GM23338 (cell line): Measurements from ENCODE around the gene SHISAL1. TPM values are rescaled to one million over a fixed set of nuclear protein-coding genes. Genes with fewer than 3 reads are reported as not detected.

ENCODE experiments used
- ATAC-seq: fragments of 200-7000 bp; cut with Tn5 transposase; 3 replicates; pipeline ENCODE4 v1.9.1; 2020
- DNase-seq: peaks from one replicate; pipeline ENCODE4 v3.0.0-alpha.2; 2015; ENCODE audit warnings: low spot score
- H2AFZ ChIP-seq: fragments of 200-600 bp; sonication (generic); 2 replicates; pipeline ENCODE4 v1.8.0; 2016; ENCODE audit warnings: antibody characterized with exemption, mild to moderate bottlenecking, moderate library complexity
- H3F3A ChIP-seq: fragments of 200-600 bp; sonication (generic); replicated peaks from 2 replicates; pipeline ENCODE4 v1.8.0; 2017; ENCODE audit warnings: antibody characterized with exemption, mixed run types, low read depth
- H3K27ac ChIP-seq: fragments of 200-600 bp; sonication (generic); 2 replicates; pipeline ENCODE4 v1.6.1; 2016; ENCODE audit warnings: low read depth
- H3K27me3 ChIP-seq: fragments of 200-600 bp; sonication (generic); 2 replicates; pipeline ENCODE4 v1.8.0; 2016; ENCODE audit warnings: mild to moderate bottlenecking, mixed run types, moderate library complexity; ENCODE audit not compliant: insufficient read depth
- H3K36me3 ChIP-seq: fragments of 200-600 bp; sonication (generic); 2 replicates; pipeline ENCODE4 v1.8.0; 2016; ENCODE audit warnings: mild to moderate bottlenecking; ENCODE audit not compliant: insufficient read depth
- H3K4me1 ChIP-seq: fragments of 200-600 bp; sonication (generic); 2 replicates; pipeline ENCODE4 v1.8.0; 2016; ENCODE audit warnings: mild to moderate bottlenecking, moderate library complexity; ENCODE audit not compliant: insufficient read depth
- H3K4me2 ChIP-seq: fragments of 200-600 bp; sonication (generic); 2 replicates; pipeline ENCODE4 v1.7.1; 2017; ENCODE audit warnings: mixed run types
- H3K4me3 ChIP-seq: fragments of 200-600 bp; sonication (generic); 2 replicates; pipeline ENCODE4 v1.6.1; 2016; ENCODE audit warnings: mixed run types
- H3K79me2 ChIP-seq: fragments of 200-600 bp; sonication (generic); replicated peaks from 2 replicates; pipeline ENCODE4 v1.8.0; 2017; ENCODE audit warnings: mild to moderate bottlenecking; ENCODE audit not compliant: insufficient read depth
- H3K9me2 ChIP-seq: fragments of 200-600 bp; sonication (generic); 2 replicates; pipeline ENCODE4 v1.8.0; 2017; ENCODE audit not compliant: insufficient read depth
- H4K20me1 ChIP-seq: fragments of 200-600 bp; sonication (generic); replicated peaks from 2 replicates; pipeline ENCODE4 v1.8.0; 2017; ENCODE audit warnings: mild to moderate bottlenecking; ENCODE audit not compliant: insufficient read depth
- H3K27ac Mint-ChIP-seq: 2 replicates; pipeline ENCODE4 v1.8.0; 2020; ENCODE audit warnings: inconsistent platforms, mild to moderate bottlenecking, moderate library complexity, mixed read lengths
- H3K27me3 Mint-ChIP-seq: 3 replicates; pipeline ENCODE4 v1.8.0; 2022; ENCODE audit warnings: low read depth, mild to moderate bottlenecking, moderate library complexity, mixed read lengths, inconsistent platforms; ENCODE audit not compliant: insufficient read depth, poor library complexity
- H3K36me3 Mint-ChIP-seq: 3 replicates; pipeline ENCODE4 v1.8.0; 2021; ENCODE audit warnings: low read depth, mild to moderate bottlenecking, inconsistent platforms, moderate library complexity, mixed read lengths
- H3K4me1 Mint-ChIP-seq: 3 replicates; pipeline ENCODE4 v1.8.0; 2020; ENCODE audit warnings: mild to moderate bottlenecking, inconsistent platforms, mixed read lengths
- H3K4me3 Mint-ChIP-seq: 3 replicates; pipeline ENCODE4 v1.8.0; 2021; ENCODE audit warnings: moderate library complexity, mild to moderate bottlenecking, inconsistent platforms, mixed read lengths
- H3K9me3 Mint-ChIP-seq: 3 replicates; pipeline ENCODE4 v1.8.0; 2020; ENCODE audit warnings: moderate library complexity, mild to moderate bottlenecking, inconsistent platforms, mixed read lengths
- CREB1 ChIP-seq: fragments of 250-450 bp; sonication (Bioruptor Pico); IDR thresholded peaks from 2 replicates; pipeline ENCODE4 v1.5.0; 2020; ENCODE audit warnings: low read depth, mild to moderate bottlenecking, moderate library complexity
- EZH2 ChIP-seq: fragments of 200-600 bp; sonication (generic); IDR thresholded peaks from one replicate; pipeline ENCODE4 v1.8.0; 2017; ENCODE audit warnings: antibody characterized with exemption, mild to moderate bottlenecking, low read depth; ENCODE audit not compliant: unreplicated experiment
- EZH2phosphoT487 ChIP-seq: fragments of 200-600 bp; sonication (generic); IDR thresholded peaks from one replicate; pipeline ENCODE4 v1.8.1; 2018; ENCODE audit warnings: antibody characterized with exemption; ENCODE audit not compliant: unreplicated experiment
- JUNB ChIP-seq: IDR thresholded peaks from one replicate; pipeline ENCODE4 v1.6.1; 2016; ENCODE audit warnings: antibody characterized with exemption; ENCODE audit not compliant: unreplicated experiment
- NANOG ChIP-seq: IDR thresholded peaks from 2 replicates; pipeline ENCODE4 v1.6.1; 2016; ENCODE audit warnings: antibody characterized with exemption, borderline replicate concordance
- POLR2AphosphoS5 ChIP-seq: IDR thresholded peaks from 2 replicates; pipeline ENCODE4 v1.6.1; 2016; ENCODE audit warnings: antibody characterized with exemption, low read depth
- STAT1 ChIP-seq: IDR thresholded peaks from one replicate; pipeline ENCODE4 v1.6.1; 2016; ENCODE audit warnings: antibody characterized with exemption; ENCODE audit not compliant: unreplicated experiment
- ZNF114 ChIP-seq: fragments of 250-450 bp; sonication (Bioruptor Pico); IDR thresholded peaks from 2 replicates; pipeline ENCODE4 v1.5.0; 2020; ENCODE audit warnings: mild to moderate bottlenecking, moderate library complexity
- ZNF331 ChIP-seq: fragments of 250-450 bp; sonication (Bioruptor Pico); IDR thresholded peaks from 2 replicates; pipeline ENCODE4 v1.5.0; 2020; ENCODE audit warnings: low read depth, mild to moderate bottlenecking, moderate library complexity
- polyA plus RNA-seq: library from polyadenylated mRNA; unstranded; fragments of >200 nt; fragmentation: Nextera tagmentation; extraction: Ambion mirVana; gene quantifications from 2 replicates; pipeline ENCODE4 v1.2.1, GENCODE V29; 2016
- total RNA-seq: library from RNA; depleted of rRNA; stranded (reverse); fragments of >200 nt; shearing (Covaris generic); gene quantifications from 2 replicates; pipeline ENCODE4 v1.2.3, GENCODE V29; 2014
- TF ChIP-seq, protein P1 (sequence below): IDR thresholded peaks from one replicate; pipeline ENCODE4 v1.6.1; 2018; ENCODE audit warnings: antibody characterized with exemption; ENCODE audit not compliant: unreplicated experiment
- TF ChIP-seq, protein P2 (sequence below): fragments of 250-450 bp; sonication (Bioruptor Pico); IDR thresholded peaks from 2 replicates; pipeline ENCODE4 v1.5.0; 2020; ENCODE audit warnings: mild to moderate bottlenecking, moderate library complexity
- TF ChIP-seq, protein P3 (sequence below): IDR thresholded peaks from 2 replicates; pipeline ENCODE4 v1.6.1; 2016; ENCODE audit warnings: antibody characterized with exemption
- TF ChIP-seq, protein P4 (sequence below), 2 experiments: fragments of 200-600 bp in 1 of 2; sonication (generic) in 1 of 2; conservative IDR thresholded peaks; 2 replicates each; pipeline versions ENCODE4 v1.5.1 to v1.6.1; 2016 to 2017; ENCODE audit warnings: antibody characterized with exemption in 2 of 2, low read depth in 2 of 2, mild to moderate bottlenecking in 2 of 2, moderate library complexity in 1 of 2

SHISAL1 gene
- total and polyA plus RNA-seq, 2 experiments from 2014 or later, result 0.71 to 3.4 TPM

DNA sequence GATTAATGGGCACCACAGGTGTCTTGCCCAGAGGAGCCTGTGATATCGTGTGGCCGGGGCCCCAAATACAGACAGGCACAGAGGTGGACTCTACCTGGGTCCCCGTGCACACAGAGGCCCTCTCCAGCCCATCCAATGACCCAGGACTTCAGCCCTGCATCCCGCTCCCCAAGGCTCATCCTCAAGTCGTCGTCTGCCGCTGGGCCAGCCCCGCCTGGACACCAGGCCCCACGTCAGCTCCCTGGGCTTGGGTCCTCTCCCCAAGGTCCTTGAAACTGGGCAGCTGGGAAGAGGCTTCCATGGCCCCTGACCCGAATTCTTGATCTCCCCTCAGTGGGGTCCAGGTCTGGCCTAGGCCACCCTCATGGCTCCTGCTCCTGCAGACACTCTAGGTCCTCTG, 20.2 kb downstream of the SHISAL1 start:
- H2AFZ ChIP-seq, result no peak overlapping the region
- ATAC-seq, result no peak
- Mint-ChIP-seq H3K36me3 (peaks cover 14% of the 10 kb centered on the region; the same call in 2 of the 3 replicates), H3K9me3 (peaks cover 18% of the 10 kb centered on the region), H3K4me3 (no peak overlapping the region), H3K27ac (no peak overlapping the region), H3K27me3 (peaks cover 3% of the 10 kb centered on the region), H3K4me1 (peaks cover 34% of the 10 kb centered on the region)
- H3K4me2 ChIP-seq, result no peak overlapping the region
- no peaks in the 10 kb centered on the region for H3K79me2 ChIP-seq
- no peaks in the 10 kb centered on the region for H3K27me3 ChIP-seq
- peaks cover 4% of the 10 kb centered on the region; the same call in 1 of the 2 replicates for H3K36me3 ChIP-seq
- H3K9me2 ChIP-seq, result no peaks in the 10 kb centered on the region
- DNase-seq, result no peak
- H3K4me1 ChIP-seq, result peaks cover 10% of the 10 kb centered on the region; the same call in 1 of the 2 replicates
- H4K20me1 ChIP-seq, result no peaks in the 10 kb centered on the region
- TF ChIP-seq, protein P1, sequence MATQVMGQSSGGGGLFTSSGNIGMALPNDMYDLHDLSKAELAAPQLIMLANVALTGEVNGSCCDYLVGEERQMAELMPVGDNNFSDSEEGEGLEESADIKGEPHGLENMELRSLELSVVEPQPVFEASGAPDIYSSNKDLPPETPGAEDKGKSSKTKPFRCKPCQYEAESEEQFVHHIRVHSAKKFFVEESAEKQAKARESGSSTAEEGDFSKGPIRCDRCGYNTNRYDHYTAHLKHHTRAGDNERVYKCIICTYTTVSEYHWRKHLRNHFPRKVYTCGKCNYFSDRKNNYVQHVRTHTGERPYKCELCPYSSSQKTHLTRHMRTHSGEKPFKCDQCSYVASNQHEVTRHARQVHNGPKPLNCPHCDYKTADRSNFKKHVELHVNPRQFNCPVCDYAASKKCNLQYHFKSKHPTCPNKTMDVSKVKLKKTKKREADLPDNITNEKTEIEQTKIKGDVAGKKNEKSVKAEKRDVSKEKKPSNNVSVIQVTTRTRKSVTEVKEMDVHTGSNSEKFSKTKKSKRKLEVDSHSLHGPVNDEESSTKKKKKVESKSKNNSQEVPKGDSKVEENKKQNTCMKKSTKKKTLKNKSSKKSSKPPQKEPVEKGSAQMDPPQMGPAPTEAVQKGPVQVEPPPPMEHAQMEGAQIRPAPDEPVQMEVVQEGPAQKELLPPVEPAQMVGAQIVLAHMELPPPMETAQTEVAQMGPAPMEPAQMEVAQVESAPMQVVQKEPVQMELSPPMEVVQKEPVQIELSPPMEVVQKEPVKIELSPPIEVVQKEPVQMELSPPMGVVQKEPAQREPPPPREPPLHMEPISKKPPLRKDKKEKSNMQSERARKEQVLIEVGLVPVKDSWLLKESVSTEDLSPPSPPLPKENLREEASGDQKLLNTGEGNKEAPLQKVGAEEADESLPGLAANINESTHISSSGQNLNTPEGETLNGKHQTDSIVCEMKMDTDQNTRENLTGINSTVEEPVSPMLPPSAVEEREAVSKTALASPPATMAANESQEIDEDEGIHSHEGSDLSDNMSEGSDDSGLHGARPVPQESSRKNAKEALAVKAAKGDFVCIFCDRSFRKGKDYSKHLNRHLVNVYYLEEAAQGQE, result no peak
- TF ChIP-seq, protein P2, sequence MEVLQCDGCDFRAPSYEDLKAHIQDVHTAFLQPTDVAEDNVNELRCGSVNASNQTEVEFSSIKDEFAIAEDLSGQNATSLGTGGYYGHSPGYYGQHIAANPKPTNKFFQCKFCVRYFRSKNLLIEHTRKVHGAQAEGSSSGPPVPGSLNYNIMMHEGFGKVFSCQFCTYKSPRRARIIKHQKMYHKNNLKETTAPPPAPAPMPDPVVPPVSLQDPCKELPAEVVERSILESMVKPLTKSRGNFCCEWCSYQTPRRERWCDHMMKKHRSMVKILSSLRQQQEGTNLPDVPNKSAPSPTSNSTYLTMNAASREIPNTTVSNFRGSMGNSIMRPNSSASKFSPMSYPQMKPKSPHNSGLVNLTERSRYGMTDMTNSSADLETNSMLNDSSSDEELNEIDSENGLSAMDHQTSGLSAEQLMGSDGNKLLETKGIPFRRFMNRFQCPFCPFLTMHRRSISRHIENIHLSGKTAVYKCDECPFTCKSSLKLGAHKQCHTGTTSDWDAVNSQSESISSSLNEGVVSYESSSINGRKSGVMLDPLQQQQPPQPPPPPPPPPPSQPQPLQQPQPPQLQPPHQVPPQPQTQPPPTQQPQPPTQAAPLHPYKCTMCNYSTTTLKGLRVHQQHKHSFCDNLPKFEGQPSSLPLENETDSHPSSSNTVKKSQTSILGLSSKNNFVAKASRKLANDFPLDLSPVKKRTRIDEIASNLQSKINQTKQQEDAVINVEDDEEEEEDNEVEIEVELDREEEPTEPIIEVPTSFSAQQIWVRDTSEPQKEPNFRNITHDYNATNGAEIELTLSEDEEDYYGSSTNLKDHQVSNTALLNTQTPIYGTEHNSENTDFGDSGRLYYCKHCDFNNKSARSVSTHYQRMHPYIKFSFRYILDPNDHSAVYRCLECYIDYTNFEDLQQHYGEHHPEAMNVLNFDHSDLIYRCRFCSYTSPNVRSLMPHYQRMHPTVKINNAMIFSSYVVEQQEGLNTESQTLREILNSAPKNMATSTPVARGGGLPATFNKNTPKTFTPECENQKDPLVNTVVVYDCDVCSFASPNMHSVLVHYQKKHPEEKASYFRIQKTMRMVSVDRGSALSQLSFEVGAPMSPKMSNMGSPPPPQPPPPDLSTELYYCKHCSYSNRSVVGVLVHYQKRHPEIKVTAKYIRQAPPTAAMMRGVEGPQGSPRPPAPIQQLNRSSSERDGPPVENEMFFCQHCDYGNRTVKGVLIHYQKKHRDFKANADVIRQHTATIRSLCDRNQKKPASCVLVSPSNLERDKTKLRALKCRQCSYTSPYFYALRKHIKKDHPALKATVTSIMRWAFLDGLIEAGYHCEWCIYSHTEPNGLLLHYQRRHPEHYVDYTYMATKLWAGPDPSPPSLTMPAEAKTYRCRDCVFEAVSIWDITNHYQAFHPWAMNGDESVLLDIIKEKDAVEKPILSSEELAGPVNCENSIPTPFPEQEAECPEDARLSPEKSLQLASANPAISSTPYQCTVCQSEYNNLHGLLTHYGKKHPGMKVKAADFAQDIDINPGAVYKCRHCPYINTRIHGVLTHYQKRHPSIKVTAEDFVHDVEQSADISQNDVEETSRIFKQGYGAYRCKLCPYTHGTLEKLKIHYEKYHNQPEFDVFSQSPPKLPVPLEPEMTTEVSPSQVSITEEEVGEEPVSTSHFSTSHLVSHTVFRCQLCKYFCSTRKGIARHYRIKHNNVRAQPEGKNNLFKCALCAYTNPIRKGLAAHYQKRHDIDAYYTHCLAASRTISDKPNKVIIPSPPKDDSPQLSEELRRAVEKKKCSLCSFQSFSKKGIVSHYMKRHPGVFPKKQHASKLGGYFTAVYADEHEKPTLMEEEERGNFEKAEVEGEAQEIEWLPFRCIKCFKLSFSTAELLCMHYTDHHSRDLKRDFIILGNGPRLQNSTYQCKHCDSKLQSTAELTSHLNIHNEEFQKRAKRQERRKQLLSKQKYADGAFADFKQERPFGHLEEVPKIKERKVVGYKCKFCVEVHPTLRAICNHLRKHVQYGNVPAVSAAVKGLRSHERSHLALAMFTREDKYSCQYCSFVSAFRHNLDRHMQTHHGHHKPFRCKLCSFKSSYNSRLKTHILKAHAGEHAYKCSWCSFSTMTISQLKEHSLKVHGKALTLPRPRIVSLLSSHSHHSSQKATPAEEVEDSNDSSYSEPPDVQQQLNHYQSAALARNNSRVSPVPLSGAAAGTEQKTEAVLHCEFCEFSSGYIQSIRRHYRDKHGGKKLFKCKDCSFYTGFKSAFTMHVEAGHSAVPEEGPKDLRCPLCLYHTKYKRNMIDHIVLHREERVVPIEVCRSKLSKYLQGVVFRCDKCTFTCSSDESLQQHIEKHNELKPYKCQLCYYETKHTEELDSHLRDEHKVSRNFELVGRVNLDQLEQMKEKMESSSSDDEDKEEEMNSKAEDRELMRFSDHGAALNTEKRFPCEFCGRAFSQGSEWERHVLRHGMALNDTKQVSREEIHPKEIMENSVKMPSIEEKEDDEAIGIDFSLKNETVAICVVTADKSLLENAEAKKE (CRISPR knock-in tag), result no peak
- TF ChIP-seq, protein P3, sequence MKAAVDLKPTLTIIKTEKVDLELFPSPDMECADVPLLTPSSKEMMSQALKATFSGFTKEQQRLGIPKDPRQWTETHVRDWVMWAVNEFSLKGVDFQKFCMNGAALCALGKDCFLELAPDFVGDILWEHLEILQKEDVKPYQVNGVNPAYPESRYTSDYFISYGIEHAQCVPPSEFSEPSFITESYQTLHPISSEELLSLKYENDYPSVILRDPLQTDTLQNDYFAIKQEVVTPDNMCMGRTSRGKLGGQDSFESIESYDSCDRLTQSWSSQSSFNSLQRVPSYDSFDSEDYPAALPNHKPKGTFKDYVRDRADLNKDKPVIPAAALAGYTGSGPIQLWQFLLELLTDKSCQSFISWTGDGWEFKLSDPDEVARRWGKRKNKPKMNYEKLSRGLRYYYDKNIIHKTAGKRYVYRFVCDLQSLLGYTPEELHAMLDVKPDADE, result no peak
- TF ChIP-seq, protein P4, sequence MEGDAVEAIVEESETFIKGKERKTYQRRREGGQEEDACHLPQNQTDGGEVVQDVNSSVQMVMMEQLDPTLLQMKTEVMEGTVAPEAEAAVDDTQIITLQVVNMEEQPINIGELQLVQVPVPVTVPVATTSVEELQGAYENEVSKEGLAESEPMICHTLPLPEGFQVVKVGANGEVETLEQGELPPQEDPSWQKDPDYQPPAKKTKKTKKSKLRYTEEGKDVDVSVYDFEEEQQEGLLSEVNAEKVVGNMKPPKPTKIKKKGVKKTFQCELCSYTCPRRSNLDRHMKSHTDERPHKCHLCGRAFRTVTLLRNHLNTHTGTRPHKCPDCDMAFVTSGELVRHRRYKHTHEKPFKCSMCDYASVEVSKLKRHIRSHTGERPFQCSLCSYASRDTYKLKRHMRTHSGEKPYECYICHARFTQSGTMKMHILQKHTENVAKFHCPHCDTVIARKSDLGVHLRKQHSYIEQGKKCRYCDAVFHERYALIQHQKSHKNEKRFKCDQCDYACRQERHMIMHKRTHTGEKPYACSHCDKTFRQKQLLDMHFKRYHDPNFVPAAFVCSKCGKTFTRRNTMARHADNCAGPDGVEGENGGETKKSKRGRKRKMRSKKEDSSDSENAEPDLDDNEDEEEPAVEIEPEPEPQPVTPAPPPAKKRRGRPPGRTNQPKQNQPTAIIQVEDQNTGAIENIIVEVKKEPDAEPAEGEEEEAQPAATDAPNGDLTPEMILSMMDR (conservative IDR thresholded peaks at IDR 0.05; ENCODE audit: low read depth in 2 of 2), result no peak
- no peak for TF ChIP-seq EZH2phosphoT487
- TF ChIP-seq JUNB, result no peak
- TF ChIP-seq ZNF114 (CRISPR knock-in tag), result no peak
- TF ChIP-seq POLR2AphosphoS5, result no peak
- TF ChIP-seq ZNF331 (CRISPR knock-in tag), result no peak
- TF ChIP-seq CREB1, result no peak
- TF ChIP-seq NANOG, result no peak
- no peak for TF ChIP-seq STAT1
- TF ChIP-seq EZH2, result no peak
- no peak overlapping the region for H3K4me3 ChIP-seq
- H3K27ac ChIP-seq, result no peak overlapping the region
- H3F3A ChIP-seq, result no peaks in the 10 kb centered on the region
